ENCODE results near the gene DIPK2B. TPM values are rescaled to one million over a fixed set of nuclear protein-coding genes. Genes with fewer than 3 reads are reported as not detected.

The DIPK2B gene
- total and polyA plus RNA-seq, 10 of the 15 experiments (the other 5 are each of a cell fraction or from before 2014, with no cell fraction given), result not detected

- TF ChIP-seq ZBED1 (IDR thresholded peaks at IDR 0.05; ENCODE audit: borderline replicate concordance), result no peak
- TF ChIP-seq JUNB (IDR thresholded peaks at IDR 0.05), result no peak
- TF ChIP-seq MXI1 (IDR thresholded peaks at IDR 0.05; ENCODE audit: low read depth, low read length), result no peak
- no peak for TF ChIP-seq ATF7 (IDR thresholded peaks at IDR 0.05; ENCODE audit: low read depth)
- peak; percentile 32; the same call in 1 of the 2 replicates for TF ChIP-seq CREB1 (IDR thresholded peaks at IDR 0.05; ENCODE audit: low read depth)
- TF ChIP-seq LARP7 (IDR thresholded peaks at IDR 0.05), result no peak
- TF ChIP-seq ZNF24 (IDR thresholded peaks at IDR 0.05), result no peak
- 0 out of 2 replicates have a peak, but pooled peaks have one; percentile 25 for TF ChIP-seq DPF2 (IDR thresholded peaks at IDR 0.05)
- no peak for TF ChIP-seq RAD21 (IDR thresholded peaks at IDR 0.05; ENCODE audit: insufficient read depth, low read depth, low read length)
- no peak for TF ChIP-seq FOXK2 (IDR thresholded peaks at IDR 0.05)
- TF ChIP-seq MYC (IDR thresholded peaks at IDR 0.05; ENCODE audit: insufficient read depth, insufficient read length, insufficient replicate concordance, low read length, severe bottlenecking), result no peak
- no peak for TF ChIP-seq POU2F2 (IDR thresholded peaks at IDR 0.05; ENCODE audit: borderline replicate concordance, low read depth, low read length)
- TF ChIP-seq SP1 (IDR thresholded peaks at IDR 0.05; ENCODE audit: low read depth, low read length), result no peak
- no peak for TF ChIP-seq EGR1 (IDR thresholded peaks at IDR 0.05; ENCODE audit: borderline replicate concordance in 1 of 2, low read depth in 2 of 2, low read length in 2 of 2)
- peak; percentile 45 to 49; a peak in 2 of 4 replicates for TF ChIP-seq IKZF2 (IDR thresholded peaks at IDR 0.05)
- no peak for TF ChIP-seq TAF1 (IDR thresholded peaks at IDR 0.05; ENCODE audit: borderline replicate concordance, low read depth, low read length)
- TF ChIP-seq, protein P1, sequence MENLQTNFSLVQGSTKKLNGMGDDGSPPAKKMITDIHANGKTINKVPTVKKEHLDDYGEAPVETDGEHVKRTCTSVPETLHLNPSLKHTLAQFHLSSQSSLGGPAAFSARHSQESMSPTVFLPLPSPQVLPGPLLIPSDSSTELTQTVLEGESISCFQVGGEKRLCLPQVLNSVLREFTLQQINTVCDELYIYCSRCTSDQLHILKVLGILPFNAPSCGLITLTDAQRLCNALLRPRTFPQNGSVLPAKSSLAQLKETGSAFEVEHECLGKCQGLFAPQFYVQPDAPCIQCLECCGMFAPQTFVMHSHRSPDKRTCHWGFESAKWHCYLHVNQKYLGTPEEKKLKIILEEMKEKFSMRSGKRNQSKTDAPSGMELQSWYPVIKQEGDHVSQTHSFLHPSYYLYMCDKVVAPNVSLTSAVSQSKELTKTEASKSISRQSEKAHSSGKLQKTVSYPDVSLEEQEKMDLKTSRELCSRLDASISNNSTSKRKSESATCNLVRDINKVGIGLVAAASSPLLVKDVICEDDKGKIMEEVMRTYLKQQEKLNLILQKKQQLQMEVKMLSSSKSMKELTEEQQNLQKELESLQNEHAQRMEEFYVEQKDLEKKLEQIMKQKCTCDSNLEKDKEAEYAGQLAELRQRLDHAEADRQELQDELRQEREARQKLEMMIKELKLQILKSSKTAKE (IDR thresholded peaks at IDR 0.05; ENCODE audit: low read depth, poor library complexity, severe bottlenecking), result no peak
- no peak for TF ChIP-seq SMAD5 (IDR thresholded peaks at IDR 0.05; ENCODE audit: low read depth)
- no peak for TF ChIP-seq ZNF622 (IDR thresholded peaks at IDR 0.05)
- TF ChIP-seq KAT2A (conservative IDR thresholded peaks at IDR 0.05; ENCODE audit: control insufficient read depth, low read depth, low read length), result no peak
- no peak for TF ChIP-seq CBX5 (IDR thresholded peaks at IDR 0.05; ENCODE audit: low read depth)
These were observed 9.3 kb downstream of the DIPK2B start (continued) for GRCh38 chrX:45191383-45191782.

All from GM12878 (cell line).